ENCODE measurements around the gene FAM53C.

GRCh38 chr5:138372653-138373052 lies 34.6 kb downstream of the FAM53C start:
- TF ChIP-seq CTCF (conservative IDR thresholded peaks at IDR 0.05): no peak
- no peak for TF ChIP-seq ZFX (IDR thresholded peaks at IDR 0.05)

Data from C4-2B (cell line).